HG03135 (cell line): ENCODE measurements around the gene COMMD1.
"Not testable (repeated sequence)": the region's sequence is repeated elsewhere in the genome, so short reads cannot be mapped to it uniquely, and the experiment has no call there.

Experiments used
- ATAC-seq: cut with Tn5 transposase; IDR thresholded peaks from one replicate; pipeline ENCODE4 v1.9.1; 2021; ENCODE audit warnings: mild to moderate bottlenecking, moderate library complexity; ENCODE audit not compliant: unreplicated experiment

Gene COMMD1

GRCh38 chr2:62014102-62014501 is 108.6 kb downstream of the COMMD1 start:
- no peak for ATAC-seq

- no peak for ATAC-seq
These were observed 111.5 kb downstream of the COMMD1 start for GRCh38 chr2:62016957-62017356.

GRCh38 chr2:62029910-62030309 is 124.4 kb downstream of the COMMD1 start:
- ATAC-seq = no peak

- ATAC-seq = no peak
These were observed 125.4 kb downstream of the COMMD1 start for GRCh38 chr2:62030902-62031301.

GRCh38 chr2:62032096-62032495 is 126.6 kb downstream of the COMMD1 start:
- no peak for ATAC-seq

- no peak for ATAC-seq
These were observed 129.2 kb downstream of the COMMD1 start for GRCh38 chr2:62034715-62035114.

GRCh38 chr2:62036229-62036628 is 130.8 kb downstream of the COMMD1 start:
- ATAC-seq = no peak

GRCh38 chr2:62036761-62037250 is 131.3 kb downstream of the COMMD1 start:
- no peak for ATAC-seq

- ATAC-seq = peak; percentile 98
These were observed 133.7 kb downstream of the COMMD1 start for GRCh38 chr2:62038975-62039771.

GRCh38 chr2:62040926-62041325 is 135.5 kb downstream of the COMMD1 start:
- ATAC-seq = no peak

- not testable (repeated sequence) for ATAC-seq
These were observed 136.4 kb downstream of the COMMD1 start for GRCh38 chr2:62041701-62042385.

GRCh38 chr2:62042400-62042799 is 136.9 kb downstream of the COMMD1 start:
- no peak for ATAC-seq

- ATAC-seq = no peak
These were observed 137.5 kb downstream of the COMMD1 start for GRCh38 chr2:62042944-62043343.

- ATAC-seq = no peak
These were observed 139.6 kb downstream of the COMMD1 start for GRCh38 chr2:62045017-62045543.

- no peak for ATAC-seq
These were observed 140.7 kb downstream of the COMMD1 start for GRCh38 chr2:62046141-62046540.

GRCh38 chr2:62050456-62051045 is 145.1 kb downstream of the COMMD1 start:
- no peak for ATAC-seq

GRCh38 chr2:62054029-62054791 is 148.7 kb downstream of the COMMD1 start:
- no peak for ATAC-seq

- ATAC-seq = no peak
These were observed 149.5 kb downstream of the COMMD1 start for GRCh38 chr2:62054916-62055450.

GRCh38 chr2:62055724-62056336 is 150.4 kb downstream of the COMMD1 start:
- ATAC-seq = no peak

- no peak for ATAC-seq
These were observed 150.9 kb downstream of the COMMD1 start for GRCh38 chr2:62056341-62056740.
